Nephron progenitor cell (in vitro differentiated cells): Measurements from ENCODE around the gene KATNAL2.

Experiments
- DNase-seq: peaks from one replicate; pipeline ENCODE4 v3.0.0; 2021
- H3K27ac Mint-ChIP-seq: 2 replicates; pipeline ENCODE4 v1.8.0; 2021; ENCODE audit warnings: mild to moderate bottlenecking, moderate library complexity, mixed read lengths
- H3K27me3 Mint-ChIP-seq: 2 replicates; pipeline ENCODE4 v1.8.0; 2021; ENCODE audit warnings: mild to moderate bottlenecking, low read depth, mixed read lengths; ENCODE audit not compliant: poor library complexity
- H3K36me3 Mint-ChIP-seq: 2 replicates; pipeline ENCODE4 v1.8.0; 2021; ENCODE audit warnings: low read depth, mixed read lengths
- H3K4me1 Mint-ChIP-seq: 2 replicates; pipeline ENCODE4 v1.8.0; 2021; ENCODE audit warnings: mixed read lengths
- H3K4me3 Mint-ChIP-seq: 2 replicates; pipeline ENCODE4 v1.8.0; 2021; ENCODE audit warnings: mild to moderate bottlenecking, moderate library complexity, mixed read lengths
- H3K9me3 Mint-ChIP-seq: 2 replicates; pipeline ENCODE4 v1.8.0; 2021; ENCODE audit warnings: mild to moderate bottlenecking, moderate library complexity, mixed read lengths
- CTCF ChIP-seq: fragments of 200-600 bp; sonication (generic); IDR thresholded peaks from 2 replicates; pipeline ENCODE4 v1.5.0; 2021; ENCODE audit warnings: antibody characterized with exemption

KATNAL2 gene

GRCh38 chr18:47118981-47119380 is 201.6 kb downstream of the KATNAL2 start:
- TF ChIP-seq CTCF: no peak
- peaks cover 55% of the 10 kb centered on the region for H3K36me3 Mint-ChIP-seq
- H3K4me3 Mint-ChIP-seq: no peak overlapping the region
- H3K27ac Mint-ChIP-seq: no peak overlapping the region
- no peaks in the 10 kb centered on the region for H3K4me1 Mint-ChIP-seq
- H3K27me3 Mint-ChIP-seq: no peaks in the 10 kb centered on the region
- no peaks in the 10 kb centered on the region for H3K9me3 Mint-ChIP-seq
- no peak for DNase-seq

DNA sequence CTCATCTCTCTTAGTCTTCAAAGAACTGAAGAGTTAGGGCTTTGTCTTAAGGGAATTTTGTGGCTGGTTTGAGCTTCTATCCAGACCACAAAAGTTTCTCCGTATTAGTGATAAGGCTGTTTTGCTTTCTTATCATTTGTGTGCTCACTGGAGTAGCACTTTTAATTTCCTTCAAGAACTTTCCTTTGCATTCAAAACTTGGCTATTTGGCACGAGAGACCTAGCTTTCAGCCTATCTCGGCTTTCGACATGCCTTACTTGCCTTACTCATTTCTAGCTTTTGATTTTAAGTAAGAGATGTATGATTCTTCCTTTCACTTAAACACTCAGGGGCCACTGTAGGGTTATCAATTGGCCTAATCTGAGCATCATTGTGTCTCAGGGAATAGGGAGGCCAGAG is 203.0 kb downstream of the KATNAL2 start:
- Mint-ChIP-seq H3K4me3 (no peak overlapping the region), H3K27me3 (no peaks in the 10 kb centered on the region)

GRCh38 chr18:47121146-47121545 is 203.7 kb downstream of the KATNAL2 start:
- no peak for TF ChIP-seq CTCF
- Mint-ChIP-seq H3K27me3 (no peaks in the 10 kb centered on the region), H3K9me3 (no peaks in the 10 kb centered on the region), H3K27ac (no peak overlapping the region), H3K4me1 (no peaks in the 10 kb centered on the region), H3K4me3 (no peak overlapping the region), H3K36me3 (peaks cover 59% of the 10 kb centered on the region)
- DNase-seq: no peak

More for the DNA sequence above, 203.0 kb downstream of the KATNAL2 start:
- TF ChIP-seq CTCF: no peak
- H3K4me1 Mint-ChIP-seq: no peaks in the 10 kb centered on the region
- peaks cover 57% of the 10 kb centered on the region for H3K36me3 Mint-ChIP-seq
- no peaks in the 10 kb centered on the region for H3K9me3 Mint-ChIP-seq
- no peak overlapping the region for H3K27ac Mint-ChIP-seq
- no peak for DNase-seq

GRCh38 chr18:47141289-47141688 is 223.9 kb downstream of the KATNAL2 start:
- Mint-ChIP-seq H3K27me3 (no peaks in the 10 kb centered on the region), H3K9me3 (no peaks in the 10 kb centered on the region), H3K4me3 (no peak overlapping the region), H3K4me1 (no peaks in the 10 kb centered on the region), H3K27ac (peak overlapping the region; percentile 57), H3K36me3 (peaks cover 48% of the 10 kb centered on the region)
- no peak for TF ChIP-seq CTCF
- no peak for DNase-seq

DNA sequence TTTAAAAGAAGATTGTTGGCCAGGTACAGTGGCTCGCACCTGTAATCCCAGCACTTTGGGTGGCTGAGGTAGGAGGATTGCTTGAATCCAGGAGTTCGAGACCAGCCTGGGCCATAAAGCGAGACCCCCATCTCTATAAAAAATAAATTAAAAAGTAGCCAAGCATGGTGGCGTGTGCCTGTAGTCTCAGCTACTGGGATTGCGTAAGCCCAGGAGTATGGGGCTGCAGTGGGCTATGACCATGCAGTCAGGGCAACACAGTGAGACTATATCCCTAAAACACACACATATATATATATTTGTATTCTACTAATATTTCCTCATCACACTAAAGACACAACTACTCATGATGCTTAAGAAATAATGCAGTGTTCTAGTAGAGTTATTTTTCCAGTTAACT is 225.8 kb downstream of the KATNAL2 start:
- H3K9me3 Mint-ChIP-seq: no peaks in the 10 kb centered on the region
- no peaks in the 10 kb centered on the region for H3K27me3 Mint-ChIP-seq
- H3K4me1 Mint-ChIP-seq: no peaks in the 10 kb centered on the region
- H3K4me3 Mint-ChIP-seq: no peak overlapping the region
- DNase-seq: no peak
- no peak overlapping the region for H3K27ac Mint-ChIP-seq
- H3K36me3 Mint-ChIP-seq: peaks cover 48% of the 10 kb centered on the region
- no peak for TF ChIP-seq CTCF

- no peak for DNase-seq
- H3K9me3 Mint-ChIP-seq: no peaks in the 10 kb centered on the region
- TF ChIP-seq CTCF: no peak
Measured at GRCh38 chr18:47143899-47144485, 226.6 kb downstream of the KATNAL2 start.

More at GRCh38 chr18:47143899-47144485, 226.6 kb downstream of the KATNAL2 start:
- peaks cover 55% of the 10 kb centered on the region for H3K36me3 Mint-ChIP-seq
- no peaks in the 10 kb centered on the region for H3K27me3 Mint-ChIP-seq
- H3K4me3 Mint-ChIP-seq: no peak overlapping the region
- H3K27ac Mint-ChIP-seq: no peak overlapping the region
- H3K4me1 Mint-ChIP-seq: peaks cover 8% of the 10 kb centered on the region
